HG03039 (cell line): ENCODE results near the gene PARD3.
"Not testable (repeated sequence)": the region's sequence is repeated elsewhere in the genome, so short reads cannot be mapped to it uniquely, and the experiment has no call there.

ENCODE experiments used
- ATAC-seq: cut with Tn5 transposase; IDR thresholded peaks from one replicate; pipeline ENCODE4 v1.9.1; 2021; ENCODE audit warnings: mild to moderate bottlenecking, moderate library complexity; ENCODE audit not compliant: unreplicated experiment

The PARD3 gene

DNA sequence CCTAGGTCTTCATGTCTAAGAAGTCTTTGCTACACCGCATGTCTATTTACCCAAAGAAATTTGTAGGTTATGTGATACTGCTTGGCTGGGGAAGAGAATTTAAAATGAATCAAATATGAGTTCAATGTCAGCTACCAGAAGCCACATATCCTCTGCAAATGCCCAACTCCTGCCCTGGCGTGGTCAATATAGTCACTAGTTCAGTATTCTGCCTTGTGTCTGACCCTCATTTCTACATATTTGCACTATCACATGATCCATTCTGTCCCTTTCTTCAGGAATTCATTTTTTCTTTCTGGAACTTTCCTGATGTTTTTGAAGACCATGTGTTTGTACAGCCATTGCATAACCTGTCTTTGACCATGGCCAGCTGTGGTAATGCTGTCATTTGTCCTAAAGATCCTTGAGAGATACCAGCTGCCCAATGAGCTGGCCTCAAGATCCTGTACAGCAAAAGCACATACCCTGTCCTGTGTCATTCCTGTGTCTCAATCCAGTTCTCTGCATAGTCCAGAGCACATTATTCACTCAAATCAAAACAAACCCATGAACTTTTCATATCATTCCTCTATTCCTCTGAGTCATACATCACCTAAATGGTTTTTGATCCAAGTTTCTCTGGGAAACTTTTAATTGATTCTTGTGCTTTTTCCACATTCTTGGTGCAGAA is 524.5 kb downstream of the PARD3 start:
- ATAC-seq, result no peak

DNA sequence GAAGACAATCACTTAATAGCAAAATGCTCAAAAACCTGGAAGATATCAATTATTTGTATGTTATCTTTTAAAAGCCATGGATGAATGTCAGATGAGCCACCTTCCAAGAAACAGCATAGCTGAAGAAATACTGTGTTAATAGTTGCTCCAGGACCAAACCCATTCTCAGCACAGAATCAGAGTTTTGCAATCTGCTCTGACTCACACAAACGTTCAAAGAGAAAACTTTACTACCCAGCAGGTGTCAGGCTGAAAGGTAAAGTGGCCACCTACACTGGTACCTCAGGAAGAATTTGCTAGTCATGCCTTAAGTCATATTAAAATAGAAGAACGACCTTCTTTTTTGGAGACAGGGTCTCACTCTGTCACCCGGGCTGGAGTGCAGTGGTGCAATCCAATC is 526.5 kb downstream of the PARD3 start:
- no peak for ATAC-seq

DNA sequence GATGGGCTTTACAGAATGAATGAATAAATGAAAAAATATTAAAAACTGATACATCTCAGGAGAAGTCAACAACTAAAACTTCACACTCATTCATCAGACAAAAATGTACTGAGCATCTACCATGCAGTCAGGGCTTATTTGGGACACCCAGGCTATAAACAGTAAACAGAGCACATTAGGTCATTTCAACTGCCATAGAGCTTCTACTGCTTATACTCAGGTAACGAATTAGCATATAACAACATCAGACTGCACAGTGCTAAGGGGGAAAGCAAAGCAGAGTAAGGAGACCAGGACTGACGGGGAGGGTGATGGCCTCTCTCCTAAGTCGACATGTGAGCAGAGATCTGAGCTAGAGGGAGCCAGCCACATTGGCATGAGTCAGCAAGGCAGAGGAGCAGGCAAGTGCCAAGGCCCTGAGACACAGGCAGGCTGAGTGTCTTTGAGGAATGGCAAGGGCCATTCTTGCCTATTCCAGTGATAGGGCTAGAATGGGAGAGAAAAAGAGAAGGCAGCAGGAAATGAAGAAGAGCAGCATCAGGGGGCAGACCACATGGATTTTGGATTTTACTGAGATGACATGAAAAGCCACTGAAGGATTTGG is 528.9 kb downstream of the PARD3 start:
- ATAC-seq, result no peak

DNA sequence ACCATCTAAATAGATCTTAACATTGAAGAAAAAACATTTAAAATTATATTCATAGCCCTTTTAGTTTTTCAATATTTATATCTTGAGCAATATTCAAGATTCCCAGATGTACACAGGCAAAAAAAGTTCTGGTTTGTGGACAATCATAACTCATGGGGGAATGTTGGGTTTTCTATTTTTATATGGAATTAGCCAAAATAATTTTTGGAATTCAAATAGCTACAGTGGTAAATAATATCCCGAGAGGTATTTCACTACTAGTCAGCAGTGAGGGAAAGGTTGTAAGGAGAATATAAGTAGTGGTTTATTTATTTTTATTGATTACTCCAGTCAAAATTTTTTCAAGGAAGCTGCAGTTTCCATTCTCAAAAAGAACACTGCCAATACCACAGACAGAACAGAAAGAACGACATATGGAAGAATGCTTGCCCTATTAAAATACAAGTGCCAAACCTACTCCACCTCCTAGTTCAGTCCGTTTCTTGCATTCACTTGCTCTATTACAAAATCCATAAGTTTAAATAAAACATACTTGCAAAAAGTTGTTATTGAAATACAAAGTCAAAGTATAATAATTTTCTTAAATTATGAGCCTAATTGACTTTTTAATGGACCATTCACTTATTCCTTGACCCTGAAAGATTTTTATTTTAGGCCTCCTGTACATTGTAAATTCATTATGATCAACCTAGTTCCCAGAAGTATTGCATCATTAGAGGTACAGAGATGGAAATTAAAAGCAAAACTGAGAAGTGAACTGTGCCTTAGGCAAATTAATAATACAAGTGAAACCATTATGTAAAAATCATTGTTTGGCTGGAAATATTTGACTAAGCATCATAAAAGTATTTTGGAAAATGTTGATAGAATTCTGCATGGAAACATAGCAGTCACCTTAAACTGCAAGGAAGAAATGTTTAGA is 533.2 kb downstream of the PARD3 start:
- ATAC-seq, result no peak

DNA sequence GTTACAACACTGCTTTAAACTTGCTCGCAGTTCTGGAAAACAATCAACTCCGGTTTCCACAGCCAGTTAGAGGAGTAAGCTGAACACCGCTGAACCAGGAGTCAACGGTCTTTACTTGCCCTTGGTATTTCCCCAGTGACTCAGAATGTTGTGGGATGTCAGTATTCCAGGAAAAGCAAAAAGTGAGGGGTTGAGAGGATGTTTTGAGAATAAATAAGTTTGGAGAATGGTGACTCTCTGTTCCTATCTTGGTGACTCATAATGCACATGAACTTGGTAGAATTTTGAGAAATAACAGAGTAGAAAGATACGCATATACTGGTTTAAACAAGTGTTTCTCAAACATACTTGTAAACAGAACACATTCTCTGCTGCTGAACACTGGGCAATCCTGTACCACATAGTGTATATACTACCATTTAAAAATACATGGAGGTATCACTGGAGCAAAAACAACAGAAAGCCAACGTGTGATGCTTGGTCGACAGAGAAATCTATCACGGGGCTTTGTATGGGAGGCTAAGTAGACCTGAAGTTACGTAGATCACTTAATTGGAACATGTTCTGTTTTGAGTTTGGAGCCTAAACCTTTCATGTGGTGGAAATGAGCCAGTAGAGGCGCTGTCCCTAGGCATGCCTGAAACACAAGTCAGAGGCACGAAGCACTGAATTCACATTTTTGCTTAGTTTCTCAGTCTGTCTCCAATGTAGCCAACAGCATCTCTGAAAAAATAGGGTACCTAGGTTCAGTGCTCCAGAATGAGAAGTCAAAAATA is 534.3 kb downstream of the PARD3 start:
- no peak for ATAC-seq

DNA sequence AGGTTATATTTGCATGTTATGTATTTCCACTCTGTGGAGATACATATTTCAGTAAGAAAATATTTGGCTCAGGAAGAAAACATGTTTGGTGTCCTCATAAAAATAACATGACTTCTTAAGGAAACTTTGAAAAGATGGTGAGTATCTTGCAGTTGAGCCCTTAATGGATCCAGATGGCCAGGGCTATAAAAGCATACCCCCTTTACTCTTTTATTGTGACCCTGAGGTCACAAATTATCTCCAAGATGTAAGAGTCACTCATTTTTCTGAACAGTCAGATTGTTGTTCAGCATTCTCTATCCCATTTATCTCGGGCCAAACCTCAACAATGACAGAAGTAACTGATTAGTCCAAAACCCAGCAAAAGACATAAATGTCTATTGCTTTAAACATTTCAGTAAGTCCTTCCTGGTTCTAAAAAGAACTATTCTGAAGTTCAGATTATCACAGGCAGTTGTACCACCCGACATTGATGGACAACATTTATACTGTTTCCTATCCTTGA is 539.4 kb downstream of the PARD3 start:
- ATAC-seq, result no peak

DNA sequence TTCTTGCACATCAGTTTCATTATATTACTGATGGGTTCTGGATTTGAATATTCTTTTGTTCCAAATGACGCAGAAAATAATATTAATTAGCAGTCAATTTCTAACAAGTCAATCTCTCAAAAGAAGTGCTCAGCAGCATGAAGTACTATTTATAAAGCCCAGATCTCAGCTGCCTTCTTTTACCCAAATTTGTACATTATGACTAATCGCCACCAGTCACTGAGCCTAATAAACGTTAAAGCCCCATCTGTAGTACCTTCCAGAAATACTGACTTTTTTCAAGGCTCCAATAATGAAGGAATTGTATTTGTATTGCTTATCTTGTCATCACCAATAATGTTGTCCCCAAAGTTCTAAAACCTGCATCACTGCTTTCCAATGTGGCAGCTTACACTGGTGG is 540.2 kb downstream of the PARD3 start:
- no peak for ATAC-seq

DNA sequence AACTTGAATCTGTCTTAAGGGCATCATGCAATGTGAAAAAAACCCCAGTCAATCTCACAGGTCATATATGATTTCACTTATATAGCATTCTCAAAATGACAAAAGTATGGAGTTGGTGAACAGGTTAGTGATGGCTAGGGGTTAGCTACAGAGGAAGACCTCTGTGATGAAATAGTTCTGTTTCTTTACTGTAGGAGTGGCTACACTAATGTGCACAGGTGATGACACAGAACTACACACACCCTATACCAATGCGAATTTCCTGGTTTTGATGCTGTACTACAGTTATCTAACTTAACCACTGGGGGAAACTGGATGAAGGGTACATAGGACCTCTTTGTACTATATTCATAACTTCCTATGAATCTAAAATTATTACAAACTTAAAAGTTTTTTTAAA is 541.8 kb downstream of the PARD3 start:
- no peak for ATAC-seq

DNA sequence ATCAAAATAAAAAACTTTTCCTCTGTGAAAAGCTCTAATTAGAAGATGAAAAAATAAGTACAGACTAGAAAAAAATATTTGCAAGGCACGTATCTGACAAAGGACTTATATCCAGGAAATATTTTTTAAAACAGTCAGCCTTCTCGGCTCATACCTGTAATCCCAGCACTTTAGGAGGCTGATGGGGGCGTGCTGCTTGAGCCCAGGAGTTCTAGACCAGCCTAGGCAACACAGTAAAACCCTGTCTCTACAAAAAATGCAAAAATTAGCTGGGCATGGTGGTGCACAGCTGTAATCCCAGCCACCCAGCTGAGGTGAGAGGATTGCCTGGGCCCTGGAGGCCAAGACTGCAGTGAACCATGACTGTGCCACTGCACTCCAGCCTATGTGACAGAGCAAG is 542.8 kb downstream of the PARD3 start:
- ATAC-seq, result no peak

DNA sequence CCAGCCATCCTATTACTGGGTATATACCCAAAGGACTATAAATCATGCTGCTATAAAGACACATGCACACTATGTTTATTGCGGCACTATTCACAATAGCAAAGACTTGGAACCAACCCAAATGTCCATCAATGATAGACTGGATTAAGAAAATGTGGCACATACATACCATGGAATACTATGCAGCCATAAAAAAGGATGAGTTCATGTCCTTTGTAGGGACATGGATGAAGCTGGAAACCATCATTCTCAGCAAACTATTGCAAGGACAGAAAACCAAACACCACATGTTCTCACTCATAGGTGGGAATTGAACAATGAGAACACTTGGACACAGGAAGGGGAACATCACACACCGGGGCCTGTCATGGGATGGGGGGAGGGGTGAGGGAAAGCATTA is 546.7 kb downstream of the PARD3 start:
- ATAC-seq, result not testable (repeated sequence)

DNA sequence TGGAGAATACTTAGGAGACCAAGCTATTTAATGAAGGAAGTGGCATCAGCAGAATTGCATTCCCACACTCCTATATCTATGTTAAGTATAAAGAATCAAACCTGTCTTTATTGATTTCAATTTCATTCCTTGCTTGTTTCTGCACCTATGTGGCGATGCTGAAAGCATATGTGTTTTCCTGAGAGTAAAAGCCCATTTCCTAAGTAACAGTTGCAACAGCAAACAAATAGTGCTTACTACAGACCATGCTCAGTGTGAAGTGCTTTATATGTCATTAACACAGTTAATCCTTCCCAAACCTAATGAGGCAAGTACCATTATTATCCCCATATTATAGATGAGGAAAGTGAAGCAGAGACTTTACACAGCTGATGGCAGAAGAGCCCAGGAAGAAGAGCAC is 552.1 kb downstream of the PARD3 start:
- no peak for ATAC-seq

DNA sequence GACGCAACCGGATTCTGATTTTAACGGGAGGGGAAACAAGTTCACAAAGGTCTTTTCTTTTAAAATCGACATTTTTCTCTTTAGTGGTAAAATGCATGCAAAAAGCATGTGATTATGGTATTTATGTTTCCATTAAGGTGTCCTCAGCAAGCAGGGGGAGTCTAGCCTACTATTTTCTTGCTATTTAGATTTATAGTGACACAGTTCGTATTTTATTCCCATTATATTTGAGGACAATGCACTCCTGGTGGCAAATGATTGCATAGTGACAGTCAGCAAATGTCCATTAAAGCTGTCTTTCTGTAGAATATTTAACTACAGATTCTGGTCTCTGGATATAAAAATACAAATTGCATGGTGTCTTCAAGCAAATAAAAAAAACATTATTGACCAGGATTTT is 554.2 kb downstream of the PARD3 start:
- no peak for ATAC-seq

DNA sequence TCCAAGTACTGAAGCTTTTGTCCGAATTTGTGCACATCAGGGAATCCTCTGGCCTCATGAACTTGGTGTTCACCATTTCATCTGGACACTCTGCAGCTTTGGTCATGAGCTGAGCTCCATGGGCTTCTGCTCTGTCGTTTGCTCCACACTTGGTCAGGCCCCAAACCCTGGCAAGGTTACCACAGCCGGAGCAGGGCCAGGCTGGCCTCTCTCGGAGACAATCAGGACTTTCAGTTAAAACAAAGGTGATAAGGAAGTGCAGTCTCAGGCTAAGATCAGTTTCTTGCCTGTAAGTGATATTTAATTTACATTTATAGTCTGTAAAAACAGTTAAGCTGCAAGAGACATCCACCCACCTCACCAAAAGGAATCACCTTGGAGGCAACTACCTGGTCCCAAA is 558.9 kb downstream of the PARD3 start:
- ATAC-seq, result no peak

DNA sequence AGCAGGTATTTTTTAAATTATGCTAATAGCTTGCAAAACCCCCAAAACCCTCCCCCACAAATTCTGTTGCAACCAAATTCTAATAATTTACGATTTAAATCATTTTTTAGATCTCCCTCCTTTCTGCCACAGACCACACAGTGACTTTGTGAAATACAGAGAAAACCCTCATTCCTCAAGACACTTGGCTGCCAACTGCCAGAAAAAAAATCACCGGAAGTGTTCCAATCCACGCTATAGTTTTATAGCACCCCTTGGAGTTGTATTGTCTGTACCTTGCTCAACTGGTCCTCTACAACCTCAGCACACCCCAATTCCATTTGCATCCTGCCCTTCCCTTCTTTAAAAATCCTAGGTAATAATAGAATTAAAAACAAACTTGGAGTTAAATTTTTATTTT is 560.1 kb downstream of the PARD3 start:
- ATAC-seq, result no peak

DNA sequence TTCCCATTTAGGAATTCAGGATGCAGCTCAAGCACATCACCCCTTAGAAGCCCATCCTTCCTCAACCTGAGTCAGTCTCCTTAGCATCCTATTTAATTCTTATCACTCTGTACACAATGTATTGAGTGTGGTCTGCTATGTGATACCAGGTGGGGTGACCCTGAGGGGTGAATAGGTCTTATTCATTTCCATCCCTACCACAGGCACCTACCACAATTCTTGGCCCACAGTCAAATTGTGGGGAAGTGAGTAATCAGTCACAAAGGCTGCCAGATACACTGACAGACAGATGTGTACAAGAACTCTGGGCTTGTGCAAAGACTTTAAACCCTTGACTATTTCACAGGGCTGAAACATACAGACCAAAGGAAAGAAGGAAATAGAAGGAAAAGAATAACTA is 560.5 kb downstream of the PARD3 start:
- no peak for ATAC-seq

DNA sequence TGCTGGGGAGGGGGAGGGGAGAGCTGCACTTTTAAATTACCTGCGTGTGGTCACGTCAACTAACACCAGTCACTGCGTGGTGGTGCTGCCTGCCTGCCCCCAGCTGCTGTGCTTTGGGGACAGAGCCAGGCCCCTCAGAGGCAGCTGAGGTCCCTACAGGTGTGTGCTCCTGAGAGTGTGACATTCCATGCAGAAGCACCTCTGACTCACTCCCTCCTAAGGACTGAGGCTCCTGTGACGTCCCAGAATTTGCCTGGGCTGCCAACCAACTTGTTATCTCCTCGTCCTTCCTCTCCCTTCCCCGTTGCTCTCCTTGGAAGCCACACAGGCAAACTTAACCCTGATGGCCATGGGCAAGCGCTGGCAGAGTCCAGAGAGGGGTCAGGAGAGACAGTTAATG is 563.0 kb downstream of the PARD3 start:
- ATAC-seq, result no peak

DNA sequence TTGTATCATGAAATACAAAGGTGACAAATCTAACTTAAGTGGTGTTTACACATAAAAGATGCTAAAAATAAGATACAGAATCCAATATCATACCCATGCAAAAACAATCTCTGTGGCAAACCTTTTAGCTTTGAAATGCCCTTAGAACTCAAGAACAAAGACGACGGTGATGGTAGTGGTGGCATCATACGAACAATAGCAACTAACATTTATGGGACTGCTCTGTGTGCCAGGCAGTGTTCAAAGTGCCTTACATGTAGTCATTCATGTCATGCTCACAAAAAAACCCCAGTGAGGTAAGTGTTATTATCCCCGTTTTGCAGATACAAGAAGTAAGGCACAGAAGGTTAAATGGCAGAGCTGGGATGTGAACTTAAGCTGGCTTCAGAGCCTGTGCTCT is 563.9 kb downstream of the PARD3 start:
- no peak for ATAC-seq

DNA sequence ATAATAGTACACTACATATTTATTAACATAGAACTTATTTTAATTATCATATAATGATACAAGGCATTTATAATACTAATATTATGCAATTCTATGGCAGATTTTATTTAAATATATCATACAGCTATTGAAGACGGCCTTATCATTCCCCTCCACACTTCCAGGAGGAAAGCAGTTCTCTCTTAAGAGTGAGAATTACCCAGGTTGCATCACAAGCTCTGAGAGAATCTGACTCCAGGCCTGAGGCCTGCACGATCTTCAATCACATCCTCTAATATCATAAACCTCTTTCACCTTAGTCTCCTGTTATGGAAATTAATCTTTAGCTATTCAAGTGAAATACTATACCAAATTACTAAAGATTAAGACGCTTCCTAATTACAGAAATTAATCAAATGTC is 564.4 kb downstream of the PARD3 start:
- no peak for ATAC-seq

DNA sequence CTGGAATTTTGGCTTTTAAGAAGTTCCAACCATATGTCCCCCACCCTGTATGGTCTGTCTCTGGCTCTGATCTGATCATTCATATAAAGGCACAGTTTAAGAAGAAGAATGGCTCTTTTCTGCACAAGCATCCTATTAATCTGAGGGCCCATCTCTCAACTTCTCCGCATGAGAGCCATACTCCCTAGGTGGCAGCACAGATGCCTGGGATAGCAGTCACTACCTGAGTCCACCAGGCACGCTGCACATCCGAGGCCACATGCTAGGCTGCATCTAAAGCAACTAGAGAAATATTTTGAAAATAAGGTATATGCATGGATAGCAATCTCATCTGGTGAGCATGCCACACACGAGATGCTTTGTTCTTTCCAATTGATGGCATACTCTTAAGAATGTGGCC is 565.5 kb downstream of the PARD3 start:
- no peak for ATAC-seq

DNA sequence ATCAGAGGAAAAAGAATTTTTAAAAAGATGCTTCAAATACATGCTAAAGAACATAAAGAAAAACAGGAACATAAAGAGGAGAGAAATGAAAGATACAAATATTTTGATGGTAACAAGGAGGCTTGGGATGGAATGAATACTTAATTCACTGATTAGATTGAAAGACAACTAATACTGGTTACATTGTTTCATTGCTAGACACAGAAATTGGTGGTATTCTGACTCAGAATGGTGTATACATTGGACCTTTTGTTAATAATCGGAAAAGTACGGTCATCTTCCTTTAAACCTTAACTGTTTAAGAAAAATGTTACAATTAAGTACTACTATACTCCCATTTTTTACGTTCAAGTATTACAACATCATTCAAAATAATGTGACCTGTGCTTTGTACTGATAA is 567.5 kb downstream of the PARD3 start:
- ATAC-seq, result no peak
